ENCODE results near the gene SELENBP1.
A peak's percentile ranks its signal among the peaks of the same experiment; 100 is the strongest.

Gene SELENBP1

DNA sequence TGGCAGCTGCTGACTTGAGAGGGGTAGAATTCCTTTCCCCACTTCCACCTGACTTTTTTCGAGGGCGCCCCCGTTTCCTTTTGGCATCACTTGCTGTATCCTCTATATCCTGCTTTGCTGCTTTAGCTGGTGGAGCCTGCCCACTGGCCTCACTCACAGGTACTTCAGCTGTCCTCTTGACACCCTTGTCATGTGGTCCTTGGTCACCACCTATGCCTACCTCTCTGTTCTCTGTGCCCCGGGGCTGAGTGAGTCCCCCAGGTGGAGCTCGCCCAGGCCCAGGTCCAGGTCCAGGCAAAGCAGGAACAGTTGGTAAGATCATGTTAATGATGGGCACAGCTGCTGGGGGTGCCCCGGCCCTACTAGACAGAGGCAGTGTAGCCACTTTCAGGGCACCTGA is 29.9 kb downstream of the SELENBP1 start:
- no peak for DNase-seq

DNA sequence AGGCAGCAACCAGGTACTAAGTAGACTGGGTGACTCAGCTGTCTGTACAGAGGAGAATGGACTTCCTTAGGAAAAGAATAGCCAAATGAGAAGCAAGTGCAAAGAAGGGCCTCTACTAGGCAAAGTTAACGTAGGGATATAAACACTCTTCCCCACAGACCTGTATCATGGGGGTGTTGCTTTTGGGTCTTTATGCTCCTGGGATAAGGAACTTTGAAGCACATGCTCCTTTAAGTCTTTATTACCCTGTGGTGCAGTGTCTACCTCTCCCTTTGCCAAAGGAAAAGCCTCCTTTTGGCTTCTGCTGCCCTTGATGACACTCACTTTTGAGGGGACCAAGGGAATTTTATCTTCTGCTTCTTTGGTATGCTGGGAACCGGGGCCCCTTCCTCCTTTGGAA is 30.5 kb downstream of the SELENBP1 start:
- no peak for DNase-seq

DNA sequence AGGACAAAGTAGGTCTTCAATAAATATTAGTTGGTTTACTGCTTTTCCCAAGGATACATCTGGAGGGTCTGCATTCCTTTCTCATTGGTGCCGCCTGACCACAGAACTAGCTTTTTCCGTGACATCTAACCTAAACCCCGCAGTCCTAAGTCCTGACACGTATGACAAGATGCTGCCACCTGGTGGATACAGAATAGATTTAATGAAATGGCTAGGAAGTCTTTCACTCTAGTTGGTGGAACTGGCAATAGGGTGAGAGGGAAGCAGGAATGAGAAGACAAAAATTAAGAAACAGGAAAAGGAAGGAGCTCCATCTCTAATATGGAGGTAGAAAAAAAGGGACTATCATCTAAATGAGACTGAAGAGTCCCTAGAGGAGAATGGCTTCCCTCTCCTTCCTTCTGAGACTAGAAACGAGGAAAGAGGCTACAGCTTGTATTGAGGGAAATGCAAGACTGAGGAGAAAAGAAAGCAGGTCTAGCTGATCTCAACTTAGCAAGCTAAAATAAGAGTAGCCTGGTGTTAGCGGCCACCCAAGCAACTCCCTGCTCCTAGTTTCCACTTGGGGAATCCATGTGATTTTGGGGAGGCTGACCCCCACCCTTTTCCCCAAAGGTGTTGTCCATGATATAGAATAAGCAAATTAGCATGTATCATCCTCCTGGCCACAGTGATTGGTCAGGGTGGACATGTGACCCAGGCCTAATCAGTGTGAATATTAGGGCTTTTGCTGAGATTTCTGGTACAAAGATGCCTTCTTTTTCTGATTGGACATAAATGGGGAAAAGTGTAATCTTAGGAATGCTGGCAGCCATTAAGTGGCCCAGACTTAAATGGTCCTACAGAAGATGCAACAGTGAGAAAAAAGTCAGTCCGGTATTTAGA is 31.4 kb downstream of the SELENBP1 start:
- DNase-seq, result no peak

DNA sequence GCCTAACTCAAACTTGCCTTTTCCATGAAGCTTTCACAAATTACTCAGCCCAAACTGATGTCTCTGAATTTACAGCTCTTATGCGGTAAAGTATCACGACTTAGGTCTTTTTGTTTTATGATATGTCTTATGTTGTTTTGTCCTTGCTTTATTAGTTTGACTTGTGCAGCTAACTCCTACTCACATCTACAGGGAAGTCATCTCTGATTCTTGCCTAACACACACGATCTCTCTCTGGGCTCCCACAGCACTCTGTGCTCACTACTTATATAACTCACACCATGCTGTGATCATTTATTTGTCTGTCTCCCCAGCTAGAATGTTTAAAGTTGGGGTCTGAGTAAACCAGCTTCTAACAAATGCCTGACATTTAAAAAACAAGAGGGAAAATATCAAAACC is 35.9 kb downstream of the SELENBP1 start:
- DNase-seq, result no peak

DNA sequence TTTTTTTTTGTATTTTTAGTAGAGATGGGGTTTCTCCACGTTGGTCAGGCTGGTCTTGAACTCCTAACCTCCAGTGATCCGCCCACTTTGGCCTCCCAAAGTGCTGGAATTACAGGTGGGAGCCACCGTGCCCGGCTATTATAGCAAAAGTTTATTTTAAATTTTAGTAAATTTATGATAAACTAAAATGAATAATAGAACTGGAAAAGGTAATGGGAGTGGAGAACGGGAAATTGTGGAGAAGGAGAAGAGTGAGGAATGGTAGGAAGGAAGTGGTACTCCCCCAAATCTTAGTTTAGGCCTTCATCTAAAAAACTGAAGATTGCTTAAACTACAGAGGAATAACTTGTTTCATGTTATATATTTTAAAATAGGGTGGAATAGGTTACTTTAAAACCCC is 37.7 kb downstream of the SELENBP1 start:
- no peak for DNase-seq

DNA sequence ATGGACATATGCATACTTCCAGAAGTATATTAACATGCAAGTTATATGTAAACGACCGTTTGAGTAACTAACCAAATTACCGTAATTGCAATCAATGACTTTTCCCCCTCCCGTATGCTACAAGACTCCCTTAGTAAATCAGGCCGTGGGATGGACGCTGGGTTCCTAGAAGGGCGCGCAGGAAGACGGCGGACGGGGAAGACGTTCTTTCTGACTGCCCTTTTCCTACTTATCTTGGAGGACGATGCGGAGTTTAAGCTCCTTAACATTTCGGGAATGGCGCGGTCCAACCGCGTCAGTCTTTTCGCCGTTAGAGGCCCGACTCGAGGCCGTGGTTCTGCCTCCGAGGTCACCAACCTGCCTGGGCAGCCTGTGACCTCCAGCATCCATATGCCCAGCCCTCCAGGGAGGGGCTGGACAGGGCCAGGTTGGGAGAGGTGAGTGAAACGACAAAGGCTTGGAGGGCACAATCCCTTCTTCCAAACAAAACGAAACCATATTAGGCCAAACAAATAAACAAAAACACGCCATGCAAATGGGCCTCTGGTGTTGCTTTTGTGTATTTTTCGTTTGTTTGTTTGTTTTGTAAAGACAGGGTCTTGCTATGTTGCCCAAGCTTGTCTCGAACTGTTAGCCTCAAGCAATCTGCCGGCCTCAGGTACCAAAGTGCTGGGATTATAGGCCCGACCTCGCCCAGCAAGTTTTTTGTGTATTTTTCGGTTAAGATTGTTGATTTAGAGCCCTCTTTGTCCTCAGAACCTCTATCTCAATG is 44.4 kb downstream of the SELENBP1 start:
- no peak for DNase-seq

DNA sequence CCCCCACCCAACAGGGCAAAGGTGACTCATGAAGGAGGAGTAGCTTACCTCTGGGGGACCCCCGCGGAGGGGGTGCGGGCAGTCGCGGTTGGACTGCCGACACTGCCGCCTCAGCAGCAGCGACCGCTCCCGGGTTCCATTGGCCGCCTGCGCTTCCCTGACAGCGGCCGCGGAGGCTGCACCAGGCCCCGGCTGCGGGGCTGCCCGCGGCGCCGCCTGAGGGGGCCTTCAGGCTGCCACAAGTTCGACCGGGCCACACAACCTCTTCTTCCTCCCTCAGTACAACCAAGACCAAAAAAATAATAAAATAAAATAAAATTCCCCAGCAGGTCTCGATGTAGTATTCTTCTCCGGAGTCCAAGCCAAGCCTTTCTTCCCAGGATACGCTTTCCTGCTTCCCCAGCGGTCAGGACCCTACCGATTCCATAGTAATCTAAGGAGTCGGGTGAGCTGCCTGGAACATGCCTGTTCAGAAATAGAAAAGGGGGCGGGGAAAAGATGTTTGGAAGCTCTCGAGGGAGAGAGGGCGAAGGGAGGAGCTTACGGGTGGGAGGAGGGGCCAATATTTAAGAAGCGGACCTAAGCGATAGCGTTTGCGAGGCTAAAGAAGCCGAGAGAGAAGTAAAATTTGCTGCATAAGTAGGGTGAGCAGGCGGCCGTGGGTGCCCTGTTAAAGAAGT is 45.1 kb downstream of the SELENBP1 start, which contains the start of gene PI4KB:
Gene PI4KB (minus strand): TSS at position 194 of the 680 bp plus-strand sequence. CDS start 10,935 bp downstream, outside the sequence.
- DNase-seq, result peak; percentile 91

DNA sequence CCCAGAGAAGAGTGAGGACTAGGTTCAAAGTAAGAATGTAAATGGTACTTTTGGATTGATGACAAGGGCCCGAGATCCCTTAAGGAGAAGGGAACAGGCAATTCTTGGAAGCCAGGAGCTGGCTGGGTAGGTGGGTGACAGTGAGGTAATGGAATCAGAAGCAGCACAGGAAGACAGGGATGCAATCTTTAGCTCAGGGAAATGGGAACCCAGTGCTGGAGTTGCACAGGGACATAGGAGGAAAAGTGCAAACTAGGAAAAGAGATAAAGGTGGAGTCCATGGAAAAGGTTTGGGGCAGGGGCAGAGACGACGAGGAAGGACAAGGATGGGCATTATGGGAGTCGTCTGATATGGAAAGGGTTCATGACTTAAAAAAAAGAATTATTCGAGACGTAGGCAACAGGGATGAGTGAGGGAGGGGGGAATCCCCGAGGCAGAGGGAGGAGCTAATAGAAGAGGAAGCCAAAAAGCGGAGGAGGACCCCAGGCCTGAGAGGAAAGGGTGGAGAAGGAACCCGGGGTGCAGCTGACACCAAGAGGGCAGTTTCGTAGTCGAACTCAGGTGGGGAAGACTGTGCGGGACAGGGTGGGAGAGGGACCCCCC is 45.8 kb downstream of the SELENBP1 start:
- DNase-seq, result no peak

DNA sequence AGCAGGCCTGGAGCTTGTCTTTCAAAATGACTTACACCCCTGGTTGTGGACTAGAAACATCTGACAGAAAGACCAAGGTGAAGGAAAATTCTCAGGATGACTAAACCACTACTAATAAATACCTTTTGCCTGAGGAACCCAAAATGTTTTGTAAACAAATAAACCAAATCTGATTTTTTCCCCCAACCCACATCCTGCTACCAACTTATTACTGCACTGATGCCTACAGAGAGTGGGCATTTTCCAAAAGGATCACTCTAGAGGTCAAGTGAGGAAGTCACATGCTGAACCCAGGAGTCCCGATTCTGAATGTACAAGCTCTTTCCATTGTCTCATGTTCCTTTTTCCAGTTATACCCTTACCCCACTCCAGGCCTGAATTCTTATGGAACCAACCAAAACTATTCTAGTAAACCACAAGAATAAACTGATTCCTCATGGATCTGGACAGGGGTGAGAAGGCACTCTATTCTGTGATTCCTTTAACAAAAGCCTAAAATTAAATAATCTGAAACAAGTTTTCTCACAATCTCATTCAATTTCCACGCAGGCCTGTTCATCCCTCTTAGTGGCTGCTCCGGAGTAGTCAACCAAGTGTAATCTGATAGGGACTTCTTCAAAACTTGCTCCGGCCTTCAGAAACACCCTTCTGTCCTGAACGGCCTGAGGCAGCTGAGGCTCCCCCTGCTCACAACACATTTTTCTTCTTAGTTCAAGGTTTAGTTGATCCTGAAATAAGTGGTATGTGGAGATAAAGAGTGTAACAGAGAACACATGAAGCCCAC is 46.7 kb downstream of the SELENBP1 start:
- DNase-seq, result no peak

DNA sequence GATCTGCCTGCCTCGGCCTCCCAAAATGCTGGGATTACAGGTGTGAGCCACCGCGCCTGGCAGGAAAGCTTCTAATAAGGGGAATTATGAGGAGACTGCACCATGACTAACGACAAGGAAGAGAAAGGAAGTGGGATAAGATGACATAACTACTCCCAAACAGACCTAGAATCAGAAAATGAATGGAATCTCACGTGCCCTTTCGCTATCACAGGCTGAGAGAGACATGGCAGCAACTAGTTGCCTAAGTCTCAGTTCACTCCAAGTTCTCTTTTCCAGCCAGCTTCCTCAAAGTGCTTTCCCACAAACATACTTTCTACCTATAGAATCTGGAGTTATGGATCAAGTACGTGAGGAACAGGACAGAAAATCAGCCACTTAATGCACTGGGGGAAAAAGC is 47.3 kb downstream of the SELENBP1 start:
- DNase-seq, result no peak

DNA sequence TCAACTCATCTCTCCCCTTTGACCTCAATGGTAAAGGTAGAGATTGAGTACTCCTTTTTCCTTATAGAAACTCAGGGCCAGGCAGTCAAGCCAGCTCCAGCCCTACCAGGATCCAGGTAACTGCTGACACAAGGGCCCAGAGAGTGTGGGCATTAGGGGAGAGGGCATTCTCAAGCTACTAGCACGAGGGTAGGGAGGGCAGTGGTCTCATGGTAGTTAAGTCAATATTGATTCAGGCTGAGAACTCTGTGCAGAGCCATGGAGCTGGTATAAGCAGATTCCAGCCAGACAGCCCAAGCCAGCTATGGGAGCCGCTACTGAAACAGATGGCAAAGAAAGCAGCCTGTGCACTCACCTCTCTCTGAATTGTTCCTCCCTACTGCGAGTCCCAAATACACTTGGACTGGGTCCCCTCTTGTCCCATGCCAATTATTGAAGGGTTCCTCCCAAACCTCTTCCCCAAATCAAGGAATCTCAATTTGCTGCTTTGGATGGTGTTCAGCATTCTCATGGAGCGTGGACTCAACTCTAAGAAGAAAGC is 48.0 kb downstream of the SELENBP1 start:
- DNase-seq, result no peak

DNA sequence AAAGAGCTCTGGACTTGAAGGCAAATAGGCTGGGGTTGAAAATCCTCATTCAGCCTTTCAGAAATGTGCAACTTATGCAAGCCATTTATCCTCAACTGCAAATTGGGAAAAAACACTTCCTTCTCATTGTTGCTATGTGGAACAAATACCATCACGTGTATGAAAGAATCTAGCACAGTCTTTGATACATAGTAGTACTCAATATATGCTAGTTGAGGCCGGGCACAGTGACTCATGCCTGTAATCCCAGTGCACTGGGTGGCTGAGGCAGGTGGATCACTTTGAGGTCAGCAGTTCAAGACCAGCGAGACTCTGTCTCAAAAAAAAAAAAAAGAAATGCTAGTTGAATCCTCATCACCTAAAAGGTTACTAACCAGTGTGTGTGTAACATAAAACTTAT is 53.5 kb downstream of the SELENBP1 start:
- DNase-seq, result no peak

DNA sequence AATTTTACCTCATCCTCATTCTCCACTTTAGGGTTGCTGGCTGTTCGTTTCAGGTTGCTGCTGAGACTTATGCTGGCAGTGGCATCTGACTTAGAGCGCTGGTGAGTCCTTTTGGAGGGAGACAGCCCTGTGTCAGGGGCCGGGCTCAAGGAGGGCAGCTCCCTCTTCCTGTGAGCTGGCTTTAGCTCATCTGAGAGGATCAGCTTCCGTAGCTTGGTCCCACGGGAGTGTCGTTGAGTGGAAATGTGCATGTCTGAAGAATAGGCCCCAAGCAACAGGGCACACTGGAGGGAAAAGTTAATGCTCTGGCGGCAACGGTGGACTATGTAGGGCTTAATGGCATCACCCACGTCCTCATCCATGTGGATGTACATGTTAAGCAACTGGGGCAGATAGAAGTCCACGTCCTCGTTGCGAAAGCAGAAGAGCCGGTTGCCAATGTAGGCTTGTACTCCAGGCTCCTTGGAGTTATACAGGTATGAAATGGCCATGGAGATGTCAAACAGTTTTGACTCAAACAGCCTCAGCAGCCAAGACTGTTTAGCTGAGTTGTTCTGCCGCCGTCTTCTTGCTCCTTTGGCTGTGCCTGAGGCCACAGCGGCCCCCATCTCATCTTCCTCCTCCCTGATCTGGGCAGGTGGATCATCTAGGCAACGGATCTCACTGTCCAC is 56.8 kb downstream of the SELENBP1 start:
- no peak for DNase-seq

All from right forelimb (tissue), 1 donor.